Testis (tissue), 2 donors: ENCODE data around the gene POU4F1.

Experiments used
- CTCF ChIP-seq, 3 experiments: fragments of 450-650 bp in 2 of 3; fragments of 200-600 bp in 1 of 3; sonication (generic) in 1 of 3; IDR thresholded peaks; one replicate each; pipeline ENCODE4 v1.5.1; 2016 to 2019; ENCODE audit warnings: antibody characterized with exemption in 3 of 3, mild to moderate bottlenecking in 2 of 3, moderate library complexity in 1 of 3
- POLR2A ChIP-seq: fragments of 450-650 bp; IDR thresholded peaks from one replicate; pipeline ENCODE4 v1.6.1; 2017; ENCODE audit warnings: antibody characterized with exemption, mild to moderate bottlenecking, moderate library complexity

GRCh38 chr13:78572459-78572858 is 30.9 kb downstream of the POU4F1 start:
- TF ChIP-seq POLR2A = no peak
- no peak for TF ChIP-seq CTCF (IDR thresholded peaks at IDR 0.05)
